ENCODE measurements around the gene ARPC4. TPM values are rescaled to one million over a fixed set of nuclear protein-coding genes. Genes with fewer than 3 reads are reported as not detected.

ARPC4 gene
- total RNA-seq, 4 donors from 2014 or later: 111 to 165 (median 135) TPM

DNA sequence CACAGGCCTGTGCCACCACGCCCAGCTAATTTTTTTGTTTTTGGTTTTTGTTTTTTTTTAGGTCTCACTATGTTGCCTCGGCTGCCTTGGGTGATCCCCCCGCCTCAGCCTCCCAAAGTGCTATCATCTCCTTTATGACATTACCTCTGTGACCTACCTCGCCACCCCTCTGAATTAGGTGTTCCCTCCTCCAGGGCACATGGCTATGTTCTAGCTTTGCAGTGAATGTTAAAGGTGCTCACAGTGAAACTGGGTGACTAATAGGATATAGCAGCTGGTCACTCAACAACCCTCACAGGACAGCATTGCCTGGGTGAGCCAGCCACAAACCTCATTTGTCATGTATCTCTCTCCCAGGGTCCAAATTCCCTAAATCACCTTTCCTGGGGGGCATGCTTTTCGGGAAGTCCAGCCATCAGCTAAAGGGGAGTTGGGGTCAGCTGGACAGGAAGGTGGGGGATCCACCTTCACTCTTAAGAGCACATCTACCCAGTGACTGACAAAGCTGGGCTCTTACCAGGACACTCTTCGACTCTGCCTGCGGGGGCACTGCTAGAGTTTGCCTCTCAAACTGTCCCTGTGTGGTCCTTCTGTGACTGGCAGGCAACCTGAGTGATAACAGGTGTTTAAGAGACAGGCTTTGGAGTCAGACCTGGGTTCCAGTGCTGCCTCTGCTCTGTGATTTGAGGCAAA lies 15.6 kb downstream of the ARPC4 start:
- no peak overlapping the region for H3K4me3 ChIP-seq
- H3K36me3 ChIP-seq: peaks cover 0 to 41% (median 0%) of the 10 kb centered on the region in 3 donors
- H3K4me1 ChIP-seq: peaks cover 0 to 23% (median 0%) of the 10 kb centered on the region in 4 donors
- TF ChIP-seq, protein P1, sequence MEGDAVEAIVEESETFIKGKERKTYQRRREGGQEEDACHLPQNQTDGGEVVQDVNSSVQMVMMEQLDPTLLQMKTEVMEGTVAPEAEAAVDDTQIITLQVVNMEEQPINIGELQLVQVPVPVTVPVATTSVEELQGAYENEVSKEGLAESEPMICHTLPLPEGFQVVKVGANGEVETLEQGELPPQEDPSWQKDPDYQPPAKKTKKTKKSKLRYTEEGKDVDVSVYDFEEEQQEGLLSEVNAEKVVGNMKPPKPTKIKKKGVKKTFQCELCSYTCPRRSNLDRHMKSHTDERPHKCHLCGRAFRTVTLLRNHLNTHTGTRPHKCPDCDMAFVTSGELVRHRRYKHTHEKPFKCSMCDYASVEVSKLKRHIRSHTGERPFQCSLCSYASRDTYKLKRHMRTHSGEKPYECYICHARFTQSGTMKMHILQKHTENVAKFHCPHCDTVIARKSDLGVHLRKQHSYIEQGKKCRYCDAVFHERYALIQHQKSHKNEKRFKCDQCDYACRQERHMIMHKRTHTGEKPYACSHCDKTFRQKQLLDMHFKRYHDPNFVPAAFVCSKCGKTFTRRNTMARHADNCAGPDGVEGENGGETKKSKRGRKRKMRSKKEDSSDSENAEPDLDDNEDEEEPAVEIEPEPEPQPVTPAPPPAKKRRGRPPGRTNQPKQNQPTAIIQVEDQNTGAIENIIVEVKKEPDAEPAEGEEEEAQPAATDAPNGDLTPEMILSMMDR (IDR thresholded peaks at IDR 0.05): peak in 4 of 6 experiments; percentile 14 to 25 (median 20)
- no peak for TF ChIP-seq POLR2A (IDR thresholded peaks at IDR 0.05)
- peak in 2 of 3 donors; percentile 52 to 67 for DNase-seq
- H3K9me3 ChIP-seq: no peaks in the 10 kb centered on the region
- H3K27ac ChIP-seq: peak overlapping the region; percentile 94 to 98 (median 94)
- no peaks in the 10 kb centered on the region for H3K27me3 ChIP-seq

DNA sequence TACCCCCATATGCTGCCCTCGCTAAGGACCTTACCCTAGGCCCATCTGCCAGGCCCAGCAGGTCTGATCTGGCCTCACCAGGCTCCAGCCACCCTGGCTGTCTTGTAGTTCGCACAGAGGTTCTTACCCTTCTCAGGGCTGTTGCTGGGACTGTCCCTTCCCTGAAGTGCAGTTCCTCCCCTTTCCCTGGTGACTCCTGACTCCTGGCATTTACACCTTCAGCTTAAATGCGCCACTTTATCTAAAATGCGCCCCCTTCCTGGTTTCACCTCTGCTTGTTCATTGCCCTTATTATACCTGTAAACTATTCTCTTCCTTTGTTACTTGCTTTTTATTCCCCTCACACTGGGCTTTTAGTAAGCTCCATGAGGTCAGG lies 16.3 kb downstream of the ARPC4 start:
- H3K27me3 ChIP-seq: no peaks in the 10 kb centered on the region
- H3K36me3 ChIP-seq: peaks cover 0 to 33% (median 0%) of the 10 kb centered on the region in 3 donors
- H3K4me1 ChIP-seq: peaks cover 0 to 23% (median 0%) of the 10 kb centered on the region in 4 donors
- DNase-seq: no peak
- H3K4me3 ChIP-seq: peak overlapping the region; percentile 74 to 92 (median 80)
- no peaks in the 10 kb centered on the region for H3K9me3 ChIP-seq
- H3K27ac ChIP-seq: peak overlapping the region; percentile 94 to 98 (median 94)
- TF ChIP-seq, protein P1 (IDR thresholded peaks at IDR 0.05): peak in 1 of 6 experiments; percentile 4
- TF ChIP-seq POLR2A (IDR thresholded peaks at IDR 0.05): no peak

DNA sequence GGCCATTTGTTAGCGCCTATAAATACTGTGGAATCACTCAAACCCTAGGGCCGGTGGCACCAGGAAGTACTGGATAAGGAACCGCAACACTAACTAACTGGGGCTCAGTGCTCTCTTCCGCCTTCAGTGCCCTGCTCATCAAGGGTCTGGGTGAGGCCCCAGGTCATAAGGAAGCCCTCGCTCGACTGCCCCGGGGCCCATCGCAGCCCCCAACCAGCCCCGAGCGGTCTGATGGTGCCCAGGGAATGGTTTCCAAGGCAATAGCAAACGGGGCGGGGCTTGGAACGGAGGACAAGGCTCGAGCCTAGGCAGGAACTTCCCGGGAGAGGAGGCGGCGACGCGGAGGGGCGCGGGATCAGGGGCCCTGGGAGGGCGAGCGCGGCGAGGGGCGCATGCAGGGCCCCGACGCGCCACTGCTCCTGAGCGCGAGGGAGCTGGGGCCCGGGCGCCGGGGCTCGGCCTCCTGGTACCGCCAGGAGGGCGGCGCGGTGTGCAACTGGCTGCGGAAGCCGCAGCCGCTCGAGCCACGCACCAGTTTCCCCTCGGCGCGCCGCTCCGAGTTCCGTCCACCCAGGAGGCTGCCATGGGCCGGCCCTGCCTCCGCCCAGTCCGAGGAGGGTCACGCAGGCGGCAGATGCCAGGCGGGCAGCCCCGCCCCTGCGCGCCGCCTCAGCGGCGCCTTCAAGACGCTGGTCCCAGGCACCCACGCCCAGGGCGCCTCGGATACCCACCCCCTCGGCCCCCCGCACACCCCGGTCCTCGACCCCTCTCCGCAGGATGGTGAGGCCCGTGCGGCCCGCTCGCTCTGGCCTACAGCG lies 16.9 kb downstream of the ARPC4 start, which contains the start of gene TTLL3:
TSS of gene TTLL3 (plus strand) at position 648 of the 818 bp plus-strand sequence. CDS start 400 bp downstream, outside the sequence.
- Histone ChIP-seq H3K4me3 (peak within 1 kb of the TSS; percentile 74 to 92 (median 80)), H3K9me3 (no peaks in the 10 kb centered on the region), H3K36me3 (peaks cover 0 to 27% (median 0%) of the 10 kb centered on the region in 3 donors), H3K27me3 (no peaks in the 10 kb centered on the region), H3K4me1 (peaks cover 0 to 23% (median 0%) of the 10 kb centered on the region in 4 donors), H3K27ac (peak within 1 kb of the TSS; percentile 94 to 98 (median 94))
- peak; percentile 67 to 88 (median 86) for DNase-seq
- TF ChIP-seq POLR2A (IDR thresholded peaks at IDR 0.05): peak; percentile 51 to 70
- TF ChIP-seq, protein P1 (IDR thresholded peaks at IDR 0.05): peak in 2 of 6 experiments; percentile 13 to 18

DNA sequence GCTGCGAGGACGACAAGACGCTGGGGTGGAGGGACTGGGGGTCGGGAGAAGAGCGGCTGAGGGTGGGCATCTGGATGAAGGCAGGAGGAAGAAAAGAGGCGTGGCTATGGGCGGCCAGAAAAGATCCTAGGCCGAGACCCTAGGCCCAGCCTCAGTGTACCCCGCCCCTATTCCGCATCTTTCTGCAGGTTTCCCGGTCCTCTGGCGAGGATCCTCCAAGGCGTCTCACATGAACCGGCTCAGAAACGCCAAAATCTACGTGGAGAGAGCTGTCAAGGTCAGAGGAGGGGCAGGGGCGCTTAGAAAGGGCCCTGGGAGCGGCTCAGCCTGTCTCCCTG lies 17.5 kb downstream of the ARPC4 start:
- no peaks in the 10 kb centered on the region for H3K9me3 ChIP-seq
- peaks cover 0 to 23% (median 0%) of the 10 kb centered on the region in 4 donors for H3K4me1 ChIP-seq
- peaks cover 0 to 22% (median 0%) of the 10 kb centered on the region in 3 donors for H3K36me3 ChIP-seq
- TF ChIP-seq POLR2A (IDR thresholded peaks at IDR 0.05): no peak
- TF ChIP-seq, protein P1 (IDR thresholded peaks at IDR 0.05): no peak
- peak overlapping the region; percentile 74 to 92 (median 80) for H3K4me3 ChIP-seq
- DNase-seq: no peak
- peak overlapping the region; percentile 94 to 98 (median 94) for H3K27ac ChIP-seq
- H3K27me3 ChIP-seq: no peaks in the 10 kb centered on the region

DNA sequence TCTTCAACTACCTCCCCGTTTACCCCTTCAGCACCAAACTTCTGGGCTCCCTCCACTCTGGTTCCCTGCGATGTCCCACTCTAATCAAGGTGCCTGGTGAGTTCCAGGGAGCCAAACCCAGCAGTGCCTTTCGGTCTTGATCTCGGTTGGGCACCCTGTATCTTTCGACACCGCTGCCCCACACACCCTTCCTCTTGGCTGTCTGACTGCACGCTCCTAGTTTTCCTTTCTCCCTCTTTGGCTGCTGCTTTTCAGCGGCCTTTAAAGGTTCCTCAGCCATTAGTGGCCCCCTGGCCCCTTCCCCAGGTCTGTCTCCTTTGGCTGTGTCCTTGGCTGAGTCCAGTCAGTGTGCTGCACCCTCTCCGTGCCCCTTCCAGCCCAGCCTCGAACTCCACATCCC lies 18.0 kb downstream of the ARPC4 start:
- Histone ChIP-seq H3K4me1 (peaks cover 0 to 23% (median 0%) of the 10 kb centered on the region in 4 donors), H3K36me3 (peaks cover 0 to 17% (median 0%) of the 10 kb centered on the region in 3 donors), H3K27ac (peak overlapping the region; percentile 94 to 98 (median 94)), H3K27me3 (no peaks in the 10 kb centered on the region), H3K9me3 (no peaks in the 10 kb centered on the region), H3K4me3 (peak overlapping the region; percentile 74 to 92 (median 80))
- no peak for TF ChIP-seq POLR2A (IDR thresholded peaks at IDR 0.05)
- TF ChIP-seq, protein P1 (IDR thresholded peaks at IDR 0.05): no peak
- no peak for DNase-seq

All from Peyer's patch (tissue), 4 donors.